HL-60/S4 treated with phorbol 12-myristate 13-acetate at 8.2 ng/mL for 4 days and 3 days (cell line): ENCODE data around the gene CLTCL1.
"Not testable (repeated sequence)": the region's sequence is repeated elsewhere in the genome, so short reads cannot be mapped to it uniquely, and the experiment has no call there.

Experiments
- in situ Hi-C: fragments of 300-500 bp; cut with MboI; formaldehyde crosslinking; loops from 2 replicates; pipeline ENCODE4 v1.15.0; 2022; ENCODE audit warnings: low sequenced_read_pairs

CLTCL1 gene

DNA sequence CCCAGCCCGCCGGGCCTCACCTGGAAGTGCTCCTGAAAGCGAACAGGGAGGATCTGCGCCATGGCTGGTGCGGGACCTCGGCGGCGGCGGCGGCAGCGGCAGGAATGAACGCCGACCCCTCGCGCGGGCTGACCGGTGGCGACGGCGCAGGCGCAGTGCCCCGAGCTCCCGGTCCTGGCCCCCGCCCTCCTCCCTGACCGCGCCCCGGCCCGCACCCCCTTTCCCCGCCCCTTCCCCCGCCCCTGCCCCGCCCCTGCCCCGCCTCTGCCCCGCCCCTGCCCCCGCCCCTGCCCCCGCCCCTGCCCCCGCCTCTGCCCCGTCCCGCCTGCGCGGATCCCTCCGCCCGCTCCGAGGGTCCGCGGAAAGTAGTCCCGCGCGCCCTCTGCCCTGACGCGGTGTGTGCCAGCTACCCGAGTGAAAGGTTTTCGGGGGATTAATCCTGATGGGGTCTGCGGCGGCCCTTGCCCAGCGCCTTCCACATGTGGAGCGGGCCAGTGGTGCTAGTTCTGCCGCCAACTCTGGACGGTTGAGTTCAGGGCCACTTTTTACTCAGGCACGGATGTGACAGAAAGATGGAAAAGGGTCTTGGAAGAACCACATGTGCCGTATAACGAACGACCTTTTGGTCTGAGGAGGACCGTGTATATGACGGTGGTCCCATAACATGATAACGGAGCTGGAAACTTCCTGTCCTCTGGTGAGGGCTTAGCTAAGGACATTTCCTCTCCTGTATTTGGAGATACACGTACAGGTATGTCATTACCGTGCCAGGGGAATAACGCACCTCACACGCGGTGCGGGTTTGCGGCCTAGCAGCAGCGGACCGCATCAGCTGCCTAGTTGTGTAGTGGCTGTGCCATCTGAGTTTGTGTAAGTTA lies at the start of gene CLTCL1:
Gene CLTCL1 (minus strand): TSS at position 140 of the 878 bp plus-strand sequence. CDS start 78 bp downstream, at position 62.
- in situ Hi-C loops, result no loop called here

DNA sequence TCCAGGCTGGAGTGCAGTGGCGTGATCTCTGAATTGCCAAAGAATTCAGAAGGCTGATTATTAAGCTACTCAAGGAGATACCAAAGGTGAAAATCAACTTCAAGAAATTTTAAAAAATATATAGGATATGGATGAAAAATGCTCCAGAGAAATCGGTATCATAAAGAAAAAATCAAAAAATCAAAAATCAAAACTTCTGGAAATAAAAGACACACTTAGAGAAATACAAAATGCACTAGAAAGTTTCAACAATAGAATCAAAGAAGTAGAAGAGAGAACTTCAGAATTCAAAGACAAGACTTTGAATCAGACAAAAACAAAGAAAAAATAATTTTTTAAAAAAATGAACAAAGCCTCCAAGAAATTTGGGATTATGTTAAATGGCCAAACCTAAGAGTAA lies 45.6 kb upstream of the CLTCL1 start:
- in situ Hi-C loops, result no loop called here

DNA sequence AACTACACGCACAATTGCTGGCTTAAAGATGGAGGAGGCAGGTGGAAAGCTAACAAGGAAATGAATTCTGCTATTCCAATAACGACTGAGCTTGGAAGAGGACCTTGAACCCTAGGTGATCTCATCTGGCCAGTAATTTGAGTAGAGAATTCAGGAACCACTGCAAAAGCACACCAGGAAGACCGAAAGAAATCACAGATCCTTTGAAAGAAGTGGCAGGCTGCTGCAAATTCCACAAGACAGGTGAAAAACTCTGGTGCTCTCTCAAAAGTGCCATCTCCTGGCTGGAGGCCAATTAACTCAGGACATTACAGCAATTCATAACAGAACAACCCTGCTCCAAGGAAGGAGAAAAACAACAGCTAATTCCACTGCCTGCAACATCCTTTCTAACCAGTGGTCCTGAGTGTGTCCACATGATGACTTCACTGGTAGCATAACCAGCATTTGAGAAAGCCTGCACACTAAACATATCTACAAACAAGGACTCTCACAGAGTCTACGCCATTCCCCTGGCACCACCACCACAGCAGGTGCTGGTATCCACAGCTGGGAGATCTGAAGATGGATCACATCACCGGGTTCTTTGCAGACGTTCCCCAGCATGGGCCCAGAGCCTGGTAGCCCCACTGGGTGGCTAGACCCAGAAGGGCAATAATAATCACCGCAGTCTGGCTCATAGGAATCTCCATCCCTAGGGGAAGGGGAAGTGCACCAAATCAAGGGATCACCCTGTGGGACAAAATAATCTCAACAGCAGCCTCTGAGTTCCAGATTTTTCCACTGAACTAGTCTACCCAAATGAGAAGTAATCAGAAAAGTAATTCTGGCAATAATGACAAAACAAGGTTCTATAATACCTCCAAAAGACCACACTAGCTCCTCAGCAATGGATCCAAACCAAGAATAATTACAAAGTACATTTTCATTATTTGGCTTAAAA lies 44.9 kb upstream of the CLTCL1 start:
- in situ Hi-C loops, result no loop called here

DNA sequence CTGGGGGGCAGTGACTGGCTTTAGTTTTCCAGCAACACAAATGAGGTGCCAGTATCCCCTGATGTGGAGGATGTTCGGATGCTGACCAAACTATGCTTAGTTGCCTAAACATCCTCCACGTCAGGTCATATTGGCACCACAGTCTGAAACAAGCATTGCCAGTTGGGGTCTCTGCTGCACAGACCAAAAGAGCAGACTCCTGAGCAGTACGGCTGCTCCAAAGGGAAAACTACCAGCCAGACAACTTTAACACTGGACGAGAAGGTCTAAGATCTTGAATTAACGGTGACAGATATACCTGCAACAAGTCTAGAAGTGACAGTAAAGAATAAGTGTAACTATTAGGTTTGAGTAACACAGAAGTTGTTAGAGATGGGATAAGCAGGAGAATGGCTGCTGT lies 40.5 kb upstream of the CLTCL1 start:
- in situ Hi-C loops, result no loop called here

DNA sequence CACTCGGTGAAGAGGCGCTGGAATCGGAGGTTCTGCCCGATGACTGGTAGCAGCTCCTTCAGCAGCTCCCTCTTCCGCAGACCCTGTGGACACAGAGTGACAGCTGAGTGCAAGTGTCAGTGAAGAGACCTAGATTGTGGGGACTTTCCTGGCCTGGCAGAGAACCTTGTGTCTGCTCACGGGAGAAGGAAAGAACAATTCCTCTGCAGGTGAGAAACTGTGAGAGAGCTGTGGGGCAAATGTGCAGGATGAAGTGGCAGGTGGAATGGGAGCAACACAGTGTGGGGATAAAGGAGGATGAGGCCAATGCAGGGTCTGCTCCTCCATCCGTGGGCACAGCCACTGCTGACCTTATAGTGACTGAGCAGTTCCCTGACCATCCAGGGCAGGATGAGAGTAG lies 40.0 kb upstream of the CLTCL1 start:
- in situ Hi-C loops, result no loop called here

DNA sequence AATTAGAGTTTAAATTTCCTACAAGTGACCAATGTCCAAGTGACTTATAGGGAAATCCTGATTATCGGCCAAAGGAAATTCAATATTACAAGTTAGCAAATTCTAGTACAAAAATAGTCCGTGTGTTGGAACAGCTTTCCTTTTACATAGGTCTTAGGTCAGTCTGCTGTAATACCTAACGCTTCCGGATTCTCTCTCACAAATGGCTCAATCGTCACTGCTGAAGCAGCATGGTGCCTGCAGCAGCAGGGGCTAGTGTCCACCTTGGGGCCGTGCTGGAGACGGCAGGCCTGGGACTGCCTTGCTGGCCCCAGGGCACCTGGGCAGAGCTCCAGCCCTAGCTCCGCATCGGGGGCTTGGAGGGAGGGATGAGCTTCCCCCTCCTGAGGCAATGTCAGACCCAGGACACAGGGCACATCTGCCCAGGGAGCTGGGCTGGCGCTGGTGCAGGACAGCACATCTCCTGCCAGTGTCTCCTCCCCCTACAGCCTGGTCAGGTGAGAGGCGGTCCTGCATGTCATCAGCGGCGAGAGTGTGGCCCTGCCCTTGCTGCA lies 39.4 kb upstream of the CLTCL1 start:
- in situ Hi-C loops, result no loop called here

DNA sequence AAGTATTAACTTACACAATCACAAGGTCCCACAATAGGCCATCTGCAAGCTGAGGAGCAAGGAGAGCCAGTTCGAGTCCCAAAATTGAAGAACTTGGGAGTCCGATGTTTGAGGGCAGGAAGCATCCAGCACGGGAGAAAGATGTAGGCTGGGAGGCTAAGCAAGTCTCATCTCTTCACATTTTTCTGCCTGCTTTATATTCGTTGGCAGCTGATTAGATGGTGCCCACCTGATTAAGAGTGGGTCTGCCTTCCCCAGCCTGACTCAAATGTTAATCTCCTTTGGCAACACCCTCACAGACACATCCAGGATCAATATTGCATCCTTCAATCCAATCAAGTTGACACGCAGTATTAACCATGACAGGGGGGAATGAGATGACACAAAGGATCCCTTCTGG lies 38.7 kb upstream of the CLTCL1 start:
- in situ Hi-C loops, result not testable (repeated sequence)

DNA sequence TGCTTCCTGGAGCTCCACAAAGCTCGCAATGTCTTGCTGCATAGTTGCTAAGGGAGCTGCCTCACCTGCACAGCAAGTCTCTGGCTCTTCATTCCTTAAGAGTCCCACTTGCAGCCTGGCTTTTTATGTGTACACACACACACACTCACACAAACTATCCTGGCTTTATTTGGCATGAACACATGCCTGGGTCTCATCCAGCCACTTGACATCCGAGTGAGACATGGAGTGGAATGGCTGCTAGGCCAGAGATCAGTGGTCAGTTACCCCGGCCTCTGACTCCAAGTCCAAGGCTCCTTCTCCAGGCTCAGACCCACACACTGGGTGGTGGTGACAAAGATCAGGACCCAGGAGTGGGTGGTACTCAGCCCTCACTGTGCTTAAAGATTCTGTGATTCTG lies 37.9 kb upstream of the CLTCL1 start:
- in situ Hi-C loops, result no loop called here

DNA sequence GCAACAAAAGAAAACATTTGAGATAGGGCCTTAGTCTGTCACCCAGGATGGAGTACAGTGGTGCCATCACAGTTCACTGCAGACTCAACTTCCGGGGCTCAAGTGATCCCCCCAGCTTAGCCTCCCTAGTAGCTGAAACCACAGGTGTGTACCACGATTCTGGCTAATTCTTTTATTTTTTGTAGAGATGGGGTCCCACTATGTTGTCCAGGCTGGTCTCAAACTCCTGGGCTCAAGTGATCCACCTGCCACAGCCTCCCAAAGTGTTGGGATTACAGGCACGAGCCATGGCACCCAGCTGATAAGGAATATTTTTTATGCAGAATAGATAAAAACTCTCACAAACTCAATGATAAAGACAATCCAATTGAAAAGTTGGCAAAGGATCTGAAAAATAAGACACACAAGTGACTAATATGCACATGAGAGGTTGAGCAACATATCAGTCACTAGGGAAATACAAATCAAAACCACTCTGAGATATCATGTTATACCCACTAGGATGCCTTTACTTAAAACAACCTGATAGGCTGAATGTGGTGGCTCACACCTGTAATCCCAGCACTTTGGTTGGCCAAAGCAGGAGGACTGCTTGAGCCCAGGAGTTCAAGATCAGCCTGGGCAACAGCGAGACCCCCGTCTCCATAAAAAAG lies 33.9 kb upstream of the CLTCL1 start:
- in situ Hi-C loops, result no loop called here

DNA sequence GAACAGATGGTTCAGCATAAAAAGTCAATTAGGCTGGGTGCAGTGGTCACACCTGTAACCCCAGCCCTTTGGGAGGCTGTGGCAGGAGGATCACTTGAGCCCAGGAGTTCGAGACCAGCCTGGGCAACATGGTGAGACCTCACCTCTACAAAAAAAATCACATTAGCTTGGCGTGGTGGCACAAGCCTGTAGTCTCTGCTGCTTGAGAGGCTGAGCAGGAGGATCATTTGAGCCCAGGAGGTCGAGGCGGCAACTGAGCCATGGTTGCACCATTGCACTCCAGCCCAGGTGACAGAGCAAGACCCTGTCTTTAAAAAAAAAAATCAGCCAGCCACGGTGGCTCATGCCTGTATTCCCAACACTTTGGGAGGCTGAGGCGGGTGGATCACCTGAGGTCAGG lies 31.9 kb upstream of the CLTCL1 start:
- in situ Hi-C loops, result not testable (repeated sequence)

DNA sequence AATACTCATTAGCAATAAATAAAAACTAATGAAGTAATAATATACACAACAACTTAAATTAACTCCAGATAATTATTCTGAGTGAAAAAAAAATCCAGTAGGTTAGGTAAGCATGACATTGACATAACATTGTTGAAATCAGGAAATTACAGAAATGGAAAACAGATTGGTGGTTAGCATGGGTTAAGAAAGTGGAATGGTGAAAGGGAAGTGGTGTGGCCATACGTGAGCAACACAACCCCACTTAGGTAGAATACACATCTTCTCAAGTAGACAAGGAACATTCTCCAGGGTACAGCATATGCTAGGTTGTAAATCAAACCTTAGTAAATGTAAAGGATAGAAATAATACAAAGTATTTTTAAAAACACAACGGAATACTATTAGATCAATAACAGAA lies 30.2 kb upstream of the CLTCL1 start:
- in situ Hi-C loops, result no loop called here

DNA sequence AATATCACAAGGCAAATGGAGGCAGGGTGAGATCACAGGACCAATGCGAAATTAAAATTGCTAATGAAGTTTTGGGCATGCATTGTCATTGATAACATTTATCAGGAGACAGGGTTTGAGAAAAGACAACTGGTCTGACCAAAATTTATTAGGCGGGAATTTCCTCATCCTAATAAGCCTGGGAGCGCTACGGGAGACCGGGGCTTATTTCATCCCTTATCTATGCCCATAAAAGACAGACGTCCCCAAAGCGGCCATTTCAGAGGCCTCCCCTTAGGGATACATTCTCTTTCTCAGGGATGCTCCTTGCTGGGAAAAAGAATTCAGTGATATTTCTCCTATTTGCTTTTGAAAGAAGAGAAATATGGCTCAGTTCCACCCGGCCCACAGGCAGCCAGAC lies 28.6 kb upstream of the CLTCL1 start:
- in situ Hi-C loops, result not testable (repeated sequence)

DNA sequence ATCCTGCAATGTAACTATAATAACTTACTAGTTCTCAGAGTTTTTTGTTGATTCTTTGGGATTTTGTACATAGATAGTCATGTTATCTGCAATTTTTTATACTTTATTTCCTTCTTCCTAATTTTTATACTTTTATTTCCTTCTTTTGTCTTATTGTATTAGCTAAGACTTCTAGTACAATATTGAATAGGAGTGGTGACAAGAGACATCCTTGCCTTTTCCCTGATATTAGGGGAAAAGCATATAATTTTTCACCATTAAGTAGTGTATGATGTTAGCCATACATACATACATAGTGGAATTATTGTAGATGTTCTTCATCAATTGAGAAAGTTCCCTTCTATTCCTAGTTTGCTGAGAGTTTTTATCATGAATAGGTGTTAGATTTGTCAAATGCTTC lies 27.8 kb upstream of the CLTCL1 start:
- in situ Hi-C loops, result no loop called here

DNA sequence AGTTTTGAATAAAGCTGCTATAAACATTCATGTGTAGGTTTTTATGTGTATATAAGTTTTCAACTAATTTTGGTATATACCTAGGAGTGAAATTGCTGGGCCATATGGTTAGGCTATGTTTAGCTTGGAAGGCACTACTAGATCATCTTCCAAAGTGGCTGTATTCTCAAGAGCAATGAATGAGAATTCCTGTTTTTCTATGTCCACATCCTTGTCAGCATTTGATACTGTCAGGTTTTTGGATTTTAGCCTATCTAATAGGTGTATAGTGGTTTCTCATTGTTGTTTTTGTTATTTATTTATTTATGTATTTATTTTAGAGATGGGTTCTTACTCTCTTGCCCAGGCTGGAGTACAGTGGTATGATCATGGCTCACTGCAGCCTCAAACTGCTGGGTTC lies 26.3 kb upstream of the CLTCL1 start:
- in situ Hi-C loops, result no loop called here

DNA sequence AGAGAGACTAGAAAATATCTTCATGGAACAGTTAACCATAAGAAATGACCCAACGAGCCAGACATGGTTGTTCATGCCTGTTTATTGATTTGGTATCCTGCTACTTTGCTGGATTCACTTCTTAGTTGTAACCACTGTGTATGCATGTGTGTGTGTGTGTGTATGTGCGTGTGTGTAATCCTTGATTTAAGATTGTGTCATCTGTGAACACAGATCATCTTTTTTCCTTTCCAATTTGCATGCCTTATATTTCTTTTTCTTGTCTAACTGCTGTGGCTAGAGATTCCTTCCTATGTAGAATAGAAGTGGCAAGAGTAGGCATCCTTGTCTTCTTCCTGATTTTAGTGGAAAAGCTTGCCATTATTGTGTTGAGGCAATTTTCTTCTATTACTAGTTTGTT lies 16.4 kb upstream of the CLTCL1 start:
- in situ Hi-C loops, result no loop called here

DNA sequence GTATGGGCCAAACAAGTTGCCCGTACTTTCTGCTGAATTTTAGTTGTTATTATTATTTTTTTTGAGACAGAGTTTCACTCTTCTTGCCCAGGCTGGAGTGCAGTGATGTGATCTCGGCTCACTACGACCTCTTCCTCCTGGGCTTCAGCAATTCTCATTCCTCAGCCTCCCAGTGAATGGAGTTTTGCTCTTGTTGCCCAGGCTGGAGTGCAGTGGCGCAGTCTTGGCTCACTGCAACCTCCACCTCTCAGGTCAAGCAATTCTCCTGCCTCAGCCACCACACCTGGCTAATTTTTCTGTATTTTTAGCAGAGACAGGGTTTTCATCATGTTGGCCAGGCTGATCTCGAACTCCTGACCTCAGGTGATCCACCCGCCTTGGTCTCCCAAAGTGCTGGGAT lies 15.0 kb upstream of the CLTCL1 start:
- in situ Hi-C loops, result not testable (repeated sequence)

DNA sequence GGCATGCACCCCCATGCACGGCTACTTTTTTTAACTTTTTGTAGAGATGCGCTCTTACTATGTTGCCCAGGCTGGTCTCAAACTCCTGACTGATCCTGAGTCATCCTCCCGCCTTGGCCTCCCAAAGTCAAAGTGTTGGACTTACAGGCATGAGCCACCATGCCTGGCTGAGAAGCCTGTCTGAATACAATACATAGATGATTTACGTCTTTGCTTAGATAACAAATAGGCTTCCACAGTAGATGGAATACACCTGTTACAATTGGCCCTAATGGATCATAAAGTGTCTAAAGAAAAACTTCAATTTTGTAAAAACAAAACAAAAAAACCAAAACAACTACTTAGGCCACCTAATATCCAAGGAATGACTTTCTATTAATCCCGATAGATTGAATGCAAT lies 13.0 kb upstream of the CLTCL1 start:
- in situ Hi-C loops, result no loop called here

DNA sequence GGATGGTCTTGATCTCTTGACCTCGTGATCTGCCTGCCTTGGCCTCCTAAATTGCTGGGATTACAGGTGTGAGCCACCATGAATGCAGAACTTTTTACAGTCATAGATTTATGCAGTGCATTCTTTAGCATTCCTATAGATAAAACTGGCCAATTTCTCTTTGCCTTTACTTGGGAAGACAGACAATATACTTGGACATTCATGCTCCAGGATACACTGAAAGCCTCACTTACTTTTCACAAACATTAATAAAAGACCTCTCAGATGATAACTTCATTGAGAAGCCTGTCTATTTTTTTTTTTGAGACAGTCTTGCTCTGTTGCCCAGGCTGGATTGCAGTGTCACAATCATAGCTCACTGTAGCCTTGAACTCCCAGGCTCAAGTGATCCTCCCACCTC lies 12.3 kb upstream of the CLTCL1 start:
- in situ Hi-C loops, result no loop called here

DNA sequence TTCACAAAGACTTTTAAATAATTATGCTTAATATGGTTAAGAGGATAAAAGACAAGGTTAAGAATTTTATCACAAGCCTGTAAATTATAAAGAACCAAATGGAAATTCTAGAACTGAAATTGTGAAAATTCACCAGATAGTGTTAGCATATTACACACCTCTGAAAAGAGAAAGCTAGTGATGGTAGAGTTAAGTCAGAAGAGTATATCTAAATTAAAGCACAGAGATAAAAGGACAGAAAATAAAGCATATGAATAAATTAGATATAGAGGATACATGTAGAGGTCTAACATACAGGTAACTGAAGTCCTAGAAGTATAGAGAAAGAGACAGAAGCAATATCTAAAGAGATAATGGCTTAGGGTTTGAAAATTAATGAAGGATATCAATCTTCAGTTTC lies 4.2 kb upstream of the CLTCL1 start:
- in situ Hi-C loops, result no loop called here

DNA sequence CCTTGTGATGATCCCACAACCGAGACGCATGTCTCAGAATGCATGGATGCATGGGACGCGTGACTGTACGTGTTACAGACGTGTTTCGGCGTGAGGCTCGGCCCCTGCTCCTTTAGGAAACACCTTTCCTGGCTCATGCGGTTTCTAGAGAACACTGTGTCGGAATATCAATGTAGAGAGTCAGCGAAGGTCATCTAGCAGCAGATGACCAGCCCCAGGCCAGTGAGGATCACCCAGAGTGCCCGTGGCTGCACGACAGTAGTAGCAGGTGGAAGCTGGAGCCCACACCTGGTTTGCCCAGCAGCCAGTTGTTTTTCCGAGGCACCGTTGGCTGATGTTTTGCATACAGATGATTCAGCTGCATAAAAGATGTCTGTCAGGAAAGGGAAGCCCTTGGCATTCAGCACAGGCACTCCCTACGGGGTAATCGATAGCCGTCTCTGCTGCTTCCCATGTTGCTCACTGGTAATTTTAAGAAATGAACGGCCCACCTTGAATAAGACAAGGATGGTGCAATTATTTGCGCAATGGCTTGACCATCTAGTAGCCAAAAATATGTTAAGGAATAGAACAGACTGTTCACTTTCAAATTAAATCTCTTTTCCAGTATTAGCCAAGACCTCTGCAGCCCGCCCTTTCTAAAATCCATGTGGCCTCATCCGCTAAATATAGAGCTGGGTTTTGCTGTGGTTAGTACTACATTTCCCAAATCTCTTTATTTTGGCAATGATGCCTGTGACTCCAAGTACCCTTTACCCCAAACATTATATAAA lies 1.1 kb upstream of the CLTCL1 start:
- in situ Hi-C loops, result no loop called here
